ENCODE measurements around the gene SPRR2E. TPM values are rescaled to one million over a fixed set of nuclear protein-coding genes. Genes with fewer than 3 reads are reported as not detected.
A peak's percentile ranks its signal among the peaks of the same experiment; 100 is the strongest.
"Not testable (repeated sequence)": the region's sequence is repeated elsewhere in the genome, so short reads cannot be mapped to it uniquely, and the experiment has no call there.

Gene SPRR2E
- total and polyA plus RNA-seq, 8 donors: not detected

GRCh38 chr1:153127296-153127695, 33.0 kb upstream of the SPRR2E start:
- no peaks in the 10 kb centered on the region for H3K36me3 ChIP-seq
- no peak overlapping the region for H3K27ac ChIP-seq
- no peaks in the 10 kb centered on the region for H3K4me1 ChIP-seq
- intact Hi-C loops (cut with DNase I): no loop called here
- no peak overlapping the region for H3K4me3 ChIP-seq
- DNase-seq (no peak), ATAC-seq (no peak)
- H3K9me3 ChIP-seq: no peaks in the 10 kb centered on the region
- H3K27me3 ChIP-seq: no peaks in the 10 kb centered on the region
- no peak for TF ChIP-seq CTCF (IDR thresholded peaks at IDR 0.05)

- ATAC-seq: no peak
- no peak for DNase-seq
- Histone ChIP-seq H3K27ac (no peak overlapping the region), H3K36me3 (no peaks in the 10 kb centered on the region), H3K27me3 (no peaks in the 10 kb centered on the region), H3K9me3 (no peaks in the 10 kb centered on the region), H3K4me3 (no peak overlapping the region), H3K4me1 (no peaks in the 10 kb centered on the region)
- no peak for TF ChIP-seq CTCF (IDR thresholded peaks at IDR 0.05)
- intact Hi-C loops (cut with DNase I): no loop called here
Measured at GRCh38 chr1:153125536-153125935, 31.2 kb upstream of the SPRR2E start.

- ATAC-seq; H3K36me3 ChIP-seq; H3K4me3 ChIP-seq; H3K9me3 ChIP-seq; H3K4me1 ChIP-seq; DNase-seq; H3K27me3 ChIP-seq; intact Hi-C loops (cut with DNase I); H3K27ac ChIP-seq: not testable (repeated sequence)
Measured at GRCh38 chr1:153123793-153124192, 29.5 kb upstream of the SPRR2E start.

GRCh38 chr1:153122831-153123421, 28.6 kb upstream of the SPRR2E start:
- H3K27me3 ChIP-seq: no peaks in the 10 kb centered on the region
- no peak overlapping the region for H3K4me3 ChIP-seq
- H3K4me1 ChIP-seq: no peaks in the 10 kb centered on the region
- H3K9me3 ChIP-seq: no peaks in the 10 kb centered on the region
- no peaks in the 10 kb centered on the region for H3K36me3 ChIP-seq
- TF ChIP-seq CTCF (IDR thresholded peaks at IDR 0.05): no peak
- DNase-seq (peak in 1 of 4 donors; percentile 26), ATAC-seq (no peak)
- no peak overlapping the region for H3K27ac ChIP-seq
- intact Hi-C loops (cut with DNase I): no loop called here

- H3K36me3 ChIP-seq: no peaks in the 10 kb centered on the region
- no peaks in the 10 kb centered on the region for H3K27me3 ChIP-seq
- intact Hi-C loops (cut with DNase I): no loop called here
- H3K27ac ChIP-seq: no peak overlapping the region
- DNase-seq (no peak), ATAC-seq (no peak)
- no peak overlapping the region for H3K4me3 ChIP-seq
- TF ChIP-seq CTCF (IDR thresholded peaks at IDR 0.05): no peak
- H3K9me3 ChIP-seq: no peaks in the 10 kb centered on the region
- no peaks in the 10 kb centered on the region for H3K4me1 ChIP-seq
Measured at GRCh38 chr1:153120945-153121344, 26.6 kb upstream of the SPRR2E start.

- DNase-seq: no peak
- H3K4me1 ChIP-seq: no peaks in the 10 kb centered on the region
- intact Hi-C loops (cut with DNase I): no loop called here
- no peaks in the 10 kb centered on the region for H3K27me3 ChIP-seq
- H3K4me3 ChIP-seq: no peak overlapping the region
- H3K36me3 ChIP-seq: no peaks in the 10 kb centered on the region
- no peak for TF ChIP-seq CTCF (IDR thresholded peaks at IDR 0.05)
- H3K9me3 ChIP-seq: no peaks in the 10 kb centered on the region
- ATAC-seq: no peak
- H3K27ac ChIP-seq: no peak overlapping the region
Measured at GRCh38 chr1:153119491-153119971, 25.2 kb upstream of the SPRR2E start.

GRCh38 chr1:153115264-153115663, 20.9 kb upstream of the SPRR2E start:
- H3K4me3 ChIP-seq; H3K4me1 ChIP-seq; H3K9me3 ChIP-seq; ATAC-seq; DNase-seq; H3K27ac ChIP-seq; H3K36me3 ChIP-seq; H3K27me3 ChIP-seq; intact Hi-C loops (cut with DNase I): not testable (repeated sequence)

All from left lung (tissue), 10 donors.